Adrenal gland (tissue), 12 donors: ENCODE results near the gene TMEM132D. TPM values are rescaled to one million over a fixed set of nuclear protein-coding genes. Genes with fewer than 3 reads are reported as not detected.

Experiments
- DNase-seq, 7 donors: peaks; one replicate each; pipeline ENCODE4 v3.0.0-alpha.2; 2019 to 2020
- H3K27ac ChIP-seq, 5 donors: fragments of 200-600 bp; sonication (generic) in 4 of 5; 1 replicate in 3 of 5; 2 replicates in 2 of 5; pipeline versions ENCODE4 v1.5.1 to v1.8.0; 2016 to 2020; ENCODE audit warnings: mild to moderate bottlenecking in 1 of 5
- H3K27me3 ChIP-seq: fragments of 200-600 bp; 2 replicates; pipeline ENCODE4 v1.8.0; 2021
- H3K36me3 ChIP-seq, 2 donors: fragments of 200-600 bp; replicated peaks in 1 of 2; 1 replicate in 1 of 2; 2 replicates in 1 of 2; pipeline versions ENCODE4 v1.5.1 to v1.8.0; 2018 to 2022
- H3K4me1 ChIP-seq, 2 donors: fragments of 200-600 bp; replicated peaks in 1 of 2; 1 replicate in 1 of 2; 2 replicates in 1 of 2; pipeline versions ENCODE4 v1.5.1 to v1.8.0; 2018 to 2021
- H3K4me3 ChIP-seq, 4 donors: fragments of 200-600 bp; sonication (generic) in 3 of 4; one replicate each; pipeline ENCODE4 v1.5.1; 2016 to 2018
- H3K9me3 ChIP-seq, 3 donors: fragments of 200-600 bp; sonication (generic) in 1 of 3; replicated peaks in 1 of 3; 1 replicate in 2 of 3; 2 replicates in 1 of 3; pipeline versions ENCODE4 v1.5.1 to v1.8.0; 2016 to 2021
- CTCF ChIP-seq, 6 experiments: fragments of 450-650 bp in 4 of 6; fragments of 200-600 bp in 2 of 6; sonication (generic) in 1 of 6; IDR thresholded peaks; 1 replicate in 5 of 6; 2 replicates in 1 of 6; pipeline versions ENCODE4 v1.5.1 to v1.8.0; 2016 to 2021; ENCODE audit warnings: antibody characterized with exemption in 6 of 6, mild to moderate bottlenecking in 2 of 6, moderate library complexity in 1 of 6
- POLR2A ChIP-seq, 2 donors: fragments of 450-650 bp; IDR thresholded peaks; one replicate each; pipeline ENCODE4 v1.6.1; 2017; ENCODE audit warnings: antibody characterized with exemption in 2 of 2, mild to moderate bottlenecking in 2 of 2, moderate library complexity in 1 of 2
- WGBS, 4 donors: extraction: QIAGEN DNeasy Blood & Tissue Kit in 2 of 4; methylation state at CpG; one replicate each; pipeline versions ENCODE4 v1.1.5 to v1.1.7; 2013 to 2017; 5-methylcytosine and 5-hydroxymethylcytosine counted together
- intact Hi-C, 2 donors: fragments of 100-400 bp; cut with DNase I; formaldehyde crosslinking; loops; one replicate each; pipeline versions ENCODE4 v1.14.1 to v1.15.0; 2022 to 2023
- polyA plus RNA-seq, 3 donors: library from polyadenylated mRNA; stranded (reverse); fragments of 200-250 nt in 2 of 3; fragments of 350-450 nt in 1 of 3; fragmentation: Illumina TruSeq in 1 of 3; extraction: RNeasy Lipid Tissue Mini Kit (QIAGEN cat#74804) in 1 of 3; gene quantifications; one replicate each; pipeline ENCODE4 v1.2.3, GENCODE V29; 2013 to 2014
- total RNA-seq, 9 donors: library from RNA; depleted of rRNA in 4 of 9; stranded (reverse); fragments of >200 nt in 4 of 9; fragments of 120-200 nt in 1 of 9; fragmentation: NEBNext Ultra II Directional in 1 of 9; extraction: Animal tissue kit (Norgen Biotek cat#: 25700) in 1 of 9; gene quantifications; one replicate each; pipeline versions ENCODE4 v1.1.0 to v1.2.4, GENCODE V29; 2013 to 2023
- donor health status: healthy with polysubstance abuse.
- donor health status: Bipolar disorder and iron deficiency.
- donor health status: DM: yes; HTN: yes; CAD: no.
- donor health status: DM: no; HTN: no; CAD: no.
- donor health status: DM: no; HTN: no; CAD: no.
- donor health status: DM: yes; HTN: yes; CAD: no.

The TMEM132D gene
- total and polyA plus RNA-seq, 12 donors = 0.03 to 0.83 (median 0.35) TPM; not detected in 8

- no peaks in the 10 kb centered on the region for H3K4me1 ChIP-seq
- no peak for DNase-seq
- no peaks in the 10 kb centered on the region for H3K36me3 ChIP-seq
- TF ChIP-seq POLR2A (IDR thresholded peaks at IDR 0.05) (no peak), CTCF (IDR thresholded peaks at IDR 0.05) (no peak)
- WGBS, 4 donors = 46 to 56% (median 50%) methylated on average over 6 of the region's 6 CpGs
- no peaks in the 10 kb centered on the region for H3K9me3 ChIP-seq
- no peak overlapping the region for H3K27ac ChIP-seq
- H3K4me3 ChIP-seq = no peak overlapping the region
- intact Hi-C loops = no loop called here
- no peaks in the 10 kb centered on the region for H3K27me3 ChIP-seq
Observed at GRCh38 chr12:129496226-129496625, 407.6 kb downstream of the TMEM132D start.

- H3K36me3 ChIP-seq = no peaks in the 10 kb centered on the region
- intact Hi-C loops = no loop called here
- WGBS, 4 donors = 71 to 91% (median 87%) methylated on average over 2 of the region's 2 CpGs
Observed at GRCh38 chr12:129494766-129495165, 409.1 kb downstream of the TMEM132D start.

GRCh38 chr12:129494260-129494659 lies 409.6 kb downstream of the TMEM132D start:
- Histone ChIP-seq H3K4me3 (no peak overlapping the region), H3K27ac (no peak overlapping the region), H3K36me3 (no peaks in the 10 kb centered on the region), H3K9me3 (no peaks in the 10 kb centered on the region), H3K4me1 (no peaks in the 10 kb centered on the region), H3K27me3 (no peaks in the 10 kb centered on the region)
- TF ChIP-seq POLR2A (IDR thresholded peaks at IDR 0.05) (no peak), CTCF (IDR thresholded peaks at IDR 0.05) (no peak)
- WGBS, 4 donors = 44 to 53% (median 50%) methylated on average over 2 of the region's 2 CpGs
- intact Hi-C loops = no loop called here
- DNase-seq = no peak

More at GRCh38 chr12:129494766-129495165, 409.1 kb downstream of the TMEM132D start:
- no peaks in the 10 kb centered on the region for H3K4me1 ChIP-seq
- H3K9me3 ChIP-seq = no peaks in the 10 kb centered on the region
- no peaks in the 10 kb centered on the region for H3K27me3 ChIP-seq
- no peak overlapping the region for H3K4me3 ChIP-seq
- DNase-seq = no peak
- no peak overlapping the region for H3K27ac ChIP-seq
- no peak for TF ChIP-seq CTCF (IDR thresholded peaks at IDR 0.05)

- Histone ChIP-seq H3K27ac (no peak overlapping the region), H3K4me1 (no peaks in the 10 kb centered on the region), H3K27me3 (no peaks in the 10 kb centered on the region), H3K9me3 (no peaks in the 10 kb centered on the region), H3K4me3 (no peak overlapping the region), H3K36me3 (no peaks in the 10 kb centered on the region)
- no peak for DNase-seq
- intact Hi-C loops = no loop called here
- WGBS, 4 donors = 80 to 92% (median 85%) methylated on average over 1 of the region's 1 CpG
- no peak for TF ChIP-seq POLR2A (IDR thresholded peaks at IDR 0.05)
- no peak for TF ChIP-seq CTCF (IDR thresholded peaks at IDR 0.05)
Observed at GRCh38 chr12:129489100-129489676, 414.6 kb downstream of the TMEM132D start.
